H9 (cell line): Measurements from ENCODE around the gene STRIP1. TPM values are rescaled to one million over a fixed set of nuclear protein-coding genes. Genes with fewer than 3 reads are reported as not detected.

Experiments
- DNase-seq: peaks from one replicate; pipeline ENCODE4 v3.0.0-alpha.2; 2017
- H2AFZ ChIP-seq: one replicate; pipeline ENCODE4 v1.6.1; 2013; ENCODE audit warnings: mild to moderate bottlenecking, low read length, control low read depth, moderate library complexity
- H2AK5ac ChIP-seq: 2 replicates; pipeline ENCODE4 v1.6.1; 2013; ENCODE audit warnings: low read length, control low read depth, mixed read lengths; ENCODE audit not compliant: insufficient read length
- H2BK120ac ChIP-seq: one replicate; pipeline ENCODE4 v1.6.1; 2013; ENCODE audit warnings: low read depth, mild to moderate bottlenecking, low read length, control low read depth, inconsistent platforms; ENCODE audit not compliant: poor library complexity, severe bottlenecking
- H2BK12ac ChIP-seq: 2 replicates; pipeline ENCODE4 v1.6.1; 2013; ENCODE audit warnings: low read length, control low read depth, mixed read lengths, low read depth; ENCODE audit not compliant: insufficient read length
- H2BK15ac ChIP-seq: 2 replicates; pipeline ENCODE4 v1.6.1; 2013; ENCODE audit warnings: low read depth, low read length, control low read depth
- H2BK20ac ChIP-seq: one replicate; pipeline ENCODE4 v1.6.1; 2013; ENCODE audit warnings: low read depth, mild to moderate bottlenecking, low read length, control low read depth, inconsistent platforms; ENCODE audit not compliant: poor library complexity, severe bottlenecking
- H2BK5ac ChIP-seq: 2 replicates; pipeline ENCODE4 v1.6.1; 2013; ENCODE audit warnings: low read length, control low read depth, mixed read lengths; ENCODE audit not compliant: insufficient read length
- H3K14ac ChIP-seq: 2 replicates; pipeline ENCODE4 v1.6.1; 2013; ENCODE audit warnings: low read length, control low read depth; ENCODE audit not compliant: insufficient read depth
- H3K18ac ChIP-seq: 2 replicates; pipeline ENCODE4 v1.6.1; 2013; ENCODE audit warnings: low read depth, mild to moderate bottlenecking, mixed read lengths, low read length, control low read depth; ENCODE audit not compliant: insufficient read length
- H3K23ac ChIP-seq: 2 replicates; pipeline ENCODE4 v1.6.1; 2013; ENCODE audit warnings: low read length, control low read depth, mixed read lengths, low read depth; ENCODE audit not compliant: insufficient read length
- H3K23me2 ChIP-seq: 2 replicates; pipeline ENCODE4 v1.6.1; 2013; ENCODE audit warnings: low read depth, mild to moderate bottlenecking, mixed read lengths, low read length, control low read depth; ENCODE audit not compliant: insufficient read length, poor library complexity, severe bottlenecking
- H3K27ac ChIP-seq: 2 replicates; pipeline ENCODE4 v1.5.1; 2013; ENCODE audit warnings: low read length, control low read depth, mixed read lengths, low read depth; ENCODE audit not compliant: insufficient read length
- H3K27me3 ChIP-seq: 2 replicates; pipeline ENCODE4 v1.6.1; 2013; ENCODE audit warnings: low read length, control low read depth, inconsistent platforms; ENCODE audit not compliant: insufficient read depth
- H3K4ac ChIP-seq: 2 replicates; pipeline ENCODE4 v1.6.1; 2013; ENCODE audit warnings: low read depth, mild to moderate bottlenecking, control low read depth, inconsistent platforms, low read length, moderate library complexity
- H3K4me1 ChIP-seq: 2 replicates; pipeline ENCODE4 v1.6.1; 2013; ENCODE audit warnings: low read length, control low read depth, inconsistent platforms; ENCODE audit not compliant: insufficient read depth
- H3K4me2 ChIP-seq: 2 replicates; pipeline ENCODE4 v1.6.1; 2013; ENCODE audit warnings: low read length, control low read depth, mixed read lengths; ENCODE audit not compliant: insufficient read length, insufficient read depth
- H3K56ac ChIP-seq: 2 replicates; pipeline ENCODE4 v1.6.1; 2013; ENCODE audit warnings: low read depth, mild to moderate bottlenecking, mixed read lengths, low read length, control low read depth; ENCODE audit not compliant: insufficient read length
- H3K79me1 ChIP-seq: 2 replicates; pipeline ENCODE4 v1.6.1; 2013; ENCODE audit warnings: low read depth, mild to moderate bottlenecking, moderate library complexity, low read length, control low read depth, inconsistent platforms; ENCODE audit not compliant: insufficient read depth, poor library complexity, severe bottlenecking
- H3K79me2 ChIP-seq: 2 replicates; pipeline ENCODE4 v1.6.1; 2013; ENCODE audit warnings: low read length, control low read depth, inconsistent platforms; ENCODE audit not compliant: insufficient read depth
- H3K9ac ChIP-seq: 2 replicates; pipeline ENCODE4 v1.6.1; 2013; ENCODE audit warnings: low read length, control low read depth, mixed read lengths; ENCODE audit not compliant: insufficient read length; ENCODE audit errors: extremely low read depth
- H3K9me3 ChIP-seq: one replicate; pipeline ENCODE4 v1.6.1; 2013; ENCODE audit warnings: low read depth, low read length, inconsistent platforms; ENCODE audit not compliant: control insufficient read depth
- H3T11ph ChIP-seq: one replicate; pipeline ENCODE4 v1.6.1; 2013; ENCODE audit warnings: mild to moderate bottlenecking, low read length, control low read depth, inconsistent platforms
- H4K20me1 ChIP-seq: one replicate; pipeline ENCODE4 v1.6.1; 2013; ENCODE audit not compliant: control insufficient read depth, insufficient read length, insufficient read depth
- H4K5ac ChIP-seq: 2 replicates; pipeline ENCODE4 v1.6.1; 2013; ENCODE audit warnings: low read depth, mild to moderate bottlenecking, mixed read lengths, low read length, control low read depth; ENCODE audit not compliant: insufficient read length
- H4K8ac ChIP-seq: replicated peaks from 2 replicates; pipeline ENCODE4 v1.6.1; 2013; ENCODE audit warnings: low read length, control low read depth, mixed read lengths, low read depth; ENCODE audit not compliant: insufficient read length
- H4K91ac ChIP-seq: 2 replicates; pipeline ENCODE4 v1.6.1; 2013; ENCODE audit warnings: low read depth, mild to moderate bottlenecking, moderate library complexity, mixed read lengths, low read length, control low read depth; ENCODE audit not compliant: insufficient read length
- H3K27ac Mint-ChIP-seq, 3 experiments: 2 replicates in 2 of 3; 3 replicates in 1 of 3; pipeline ENCODE4 v1.8.0; 2020 to 2021; ENCODE audit warnings: mixed read lengths in 3 of 3, mild to moderate bottlenecking in 1 of 3, moderate library complexity in 1 of 3
- H3K27me3 Mint-ChIP-seq: 2 replicates; pipeline ENCODE4 v1.8.0; 2021; ENCODE audit warnings: low read depth, mild to moderate bottlenecking, moderate library complexity, mixed read lengths
- H3K36me3 Mint-ChIP-seq, 3 experiments: 2 replicates in 2 of 3; 3 replicates in 1 of 3; pipeline ENCODE4 v1.8.0; 2020 to 2021; ENCODE audit warnings: low read depth in 3 of 3, mixed read lengths in 3 of 3; ENCODE audit not compliant: insufficient read depth in 1 of 3
- H3K4me1 Mint-ChIP-seq, 2 experiments: 2 replicates each; pipeline ENCODE4 v1.8.0; 2020; ENCODE audit warnings: mixed read lengths in 2 of 2
- H3K4me3 Mint-ChIP-seq, 2 experiments: 2 replicates in 1 of 2; 3 replicates in 1 of 2; pipeline ENCODE4 v1.8.0; 2020 to 2021; ENCODE audit warnings: mild to moderate bottlenecking in 2 of 2, mixed read lengths in 2 of 2, moderate library complexity in 1 of 2
- H3K9me3 Mint-ChIP-seq, 2 experiments: 2 replicates in 1 of 2; 3 replicates in 1 of 2; pipeline ENCODE4 v1.8.0; 2020; ENCODE audit warnings: mild to moderate bottlenecking in 2 of 2, mixed read lengths in 2 of 2, moderate library complexity in 1 of 2
- CTCF ChIP-seq: fragments of 200-600 bp; sonication (generic); conservative IDR thresholded peaks from 3 replicates; pipeline ENCODE4 v1.8.0; 2021; ENCODE audit warnings: antibody characterized with exemption, mild to moderate bottlenecking
- WGBS: extraction: QIAGEN DNeasy Blood & Tissue Kit; methylation state at CpG from one replicate; pipeline ENCODE4 v1.1.7; 2013; ENCODE audit warnings: missing lambda C conversion rate, low lambda C conversion rate, mixed read lengths; ENCODE audit not compliant: insufficient read length; ENCODE audit errors: extremely low coverage; 5-methylcytosine and 5-hydroxymethylcytosine counted together
- total RNA-seq: library from RNA; stranded (reverse); gene quantifications from 2 replicates; pipeline ENCODE4 v1.2.1, GENCODE V29; 2021

The STRIP1 gene
- total RNA-seq, 1 experiment from 2014 or later: 43.6 TPM

GRCh38 chr1:110051262-110051648 lies 16.8 kb downstream of the STRIP1 start:
- Histone ChIP-seq H4K8ac (no peak overlapping the region), H3K18ac (no peak overlapping the region), H3K4me2 (no peak overlapping the region), H3K14ac (no peak overlapping the region), H3K4ac (no peak overlapping the region), H3K23ac (no peak overlapping the region), H3K9me3 (no peaks in the 10 kb centered on the region), H3K23me2 (no peaks in the 10 kb centered on the region), H3K79me1 (no peaks in the 10 kb centered on the region), H4K5ac (no peak overlapping the region), H2BK20ac (no peak overlapping the region), H3K56ac (no peak overlapping the region), H3K27me3 (no peaks in the 10 kb centered on the region), H4K91ac (no peak overlapping the region), H2BK12ac (no peak overlapping the region), H3K9ac (no peak overlapping the region), H2AFZ (no peak overlapping the region), H3K79me2 (no peaks in the 10 kb centered on the region), H4K20me1 (no peaks in the 10 kb centered on the region), H3K4me1 (no peaks in the 10 kb centered on the region), H3K27ac (no peak overlapping the region), H2BK15ac (no peak overlapping the region), H2AK5ac (no peak overlapping the region), H2BK120ac (no peak overlapping the region), H3T11ph (no peak overlapping the region), H2BK5ac (no peak overlapping the region)
- Mint-ChIP-seq H3K9me3 (no peaks in the 10 kb centered on the region), H3K36me3 (peaks cover 42 to 97% (median 91%) of the 10 kb centered on the region in 3 experiments), H3K4me3 (no peak overlapping the region), H3K4me1 (no peaks in the 10 kb centered on the region), H3K27ac (no peak overlapping the region), H3K27me3 (no peaks in the 10 kb centered on the region)
- no CpG with 5 or more reads among the region's 2 CpGs for WGBS
- no peak for DNase-seq
- no peak for TF ChIP-seq CTCF
